HFFc6 (cell line): ENCODE results near the gene AMD1. TPM values are rescaled to one million over a fixed set of nuclear protein-coding genes. Genes with fewer than 3 reads are reported as not detected.
A peak's percentile ranks its signal among the peaks of the same experiment; 100 is the strongest.

Experiments
- DNase-seq: peaks from one replicate; pipeline ENCODE4 v3.0.0-alpha.2; 2018
- H3K27ac Mint-ChIP-seq: 2 replicates; pipeline ENCODE4 v1.8.0; 2020; ENCODE audit warnings: mild to moderate bottlenecking, mixed read lengths
- H3K27me3 Mint-ChIP-seq: 2 replicates; pipeline ENCODE4 v1.8.0; 2021; ENCODE audit warnings: mild to moderate bottlenecking, moderate library complexity, mixed read lengths; ENCODE audit not compliant: insufficient read depth
- H3K36me3 Mint-ChIP-seq: 2 replicates; pipeline ENCODE4 v1.8.0; 2021; ENCODE audit warnings: low read depth, mixed read lengths
- H3K4me1 Mint-ChIP-seq: 2 replicates; pipeline ENCODE4 v1.8.0; 2020; ENCODE audit warnings: low read depth, mixed read lengths
- H3K4me3 Mint-ChIP-seq: 2 replicates; pipeline ENCODE4 v1.8.0; 2020; ENCODE audit warnings: mild to moderate bottlenecking, moderate library complexity, mixed read lengths
- H3K9me3 Mint-ChIP-seq: 2 replicates; pipeline ENCODE4 v1.8.0; 2020; ENCODE audit warnings: mild to moderate bottlenecking, mixed read lengths
- CTCF ChIP-seq: fragments of 200-600 bp; sonication (generic); IDR thresholded peaks from 2 replicates; pipeline ENCODE4 v1.5.0; 2021; ENCODE audit warnings: antibody characterized with exemption, mild to moderate bottlenecking
- total RNA-seq, 6 experiments: library from RNA; stranded (reverse); fragmentation: NEBNext Ultra II Directional; extraction: Animal tissue kit (Norgen Biotek cat#: 25700); gene quantifications; 2 replicates in 1 of 6; 3 replicates in 5 of 6; pipeline ENCODE4 v1.2.3, GENCODE V29; 2021

The AMD1 gene
- total RNA-seq, 6 experiments from 2014 or later = 86.4 to 119 (median 109) TPM

GRCh38 chr6:110875548-110876169 is 1.1 kb downstream of the AMD1 start:
- DNase-seq = peak; percentile 20
- Mint-ChIP-seq H3K4me1 (peaks cover 38% of the 10 kb centered on the region), H3K36me3 (peaks cover 27% of the 10 kb centered on the region)

GRCh38 chr6:110876170-110876773 is 1.7 kb downstream of the AMD1 start:
- peaks cover 8% of the 10 kb centered on the region for H3K27me3 Mint-ChIP-seq
- H3K4me1 Mint-ChIP-seq = peaks cover 44% of the 10 kb centered on the region
- peaks cover 6% of the 10 kb centered on the region for H3K9me3 Mint-ChIP-seq
- peak overlapping the region; percentile 92 for H3K4me3 Mint-ChIP-seq
- H3K36me3 Mint-ChIP-seq = peaks cover 31% of the 10 kb centered on the region
- peak overlapping the region; percentile 87 for H3K27ac Mint-ChIP-seq
- TF ChIP-seq CTCF = no peak
- DNase-seq = peak; percentile 94

More at GRCh38 chr6:110875548-110876169, 1.1 kb downstream of the AMD1 start:
- Mint-ChIP-seq H3K4me3 (peak overlapping the region; percentile 92), H3K27ac (peak overlapping the region; percentile 87), H3K27me3 (peaks cover 7% of the 10 kb centered on the region), H3K9me3 (peaks cover 6% of the 10 kb centered on the region)
- TF ChIP-seq CTCF = no peak

GRCh38 chr6:110876806-110877564 is 2.4 kb downstream of the AMD1 start:
- no peak for DNase-seq
- TF ChIP-seq CTCF = no peak
- peak overlapping the region; percentile 87 for H3K27ac Mint-ChIP-seq
- peaks cover 6% of the 10 kb centered on the region for H3K9me3 Mint-ChIP-seq
- H3K4me3 Mint-ChIP-seq = peak overlapping the region; percentile 92
- peaks cover 31% of the 10 kb centered on the region for H3K36me3 Mint-ChIP-seq
- H3K27me3 Mint-ChIP-seq = peaks cover 8% of the 10 kb centered on the region
- peaks cover 48% of the 10 kb centered on the region for H3K4me1 Mint-ChIP-seq

- peak overlapping the region; percentile 92 for H3K4me3 Mint-ChIP-seq
- H3K27ac Mint-ChIP-seq = peak overlapping the region; percentile 87
Observed at GRCh38 chr6:110877569-110877968, 3.0 kb downstream of the AMD1 start.

More at GRCh38 chr6:110877569-110877968, 3.0 kb downstream of the AMD1 start:
- no peak for DNase-seq
- H3K27me3 Mint-ChIP-seq = peaks cover 8% of the 10 kb centered on the region
- H3K4me1 Mint-ChIP-seq = peaks cover 54% of the 10 kb centered on the region
- H3K9me3 Mint-ChIP-seq = peaks cover 6% of the 10 kb centered on the region
- no peak for TF ChIP-seq CTCF
- peaks cover 31% of the 10 kb centered on the region for H3K36me3 Mint-ChIP-seq
